ENCODE results near the gene PYM1.

Gene PYM1

DNA sequence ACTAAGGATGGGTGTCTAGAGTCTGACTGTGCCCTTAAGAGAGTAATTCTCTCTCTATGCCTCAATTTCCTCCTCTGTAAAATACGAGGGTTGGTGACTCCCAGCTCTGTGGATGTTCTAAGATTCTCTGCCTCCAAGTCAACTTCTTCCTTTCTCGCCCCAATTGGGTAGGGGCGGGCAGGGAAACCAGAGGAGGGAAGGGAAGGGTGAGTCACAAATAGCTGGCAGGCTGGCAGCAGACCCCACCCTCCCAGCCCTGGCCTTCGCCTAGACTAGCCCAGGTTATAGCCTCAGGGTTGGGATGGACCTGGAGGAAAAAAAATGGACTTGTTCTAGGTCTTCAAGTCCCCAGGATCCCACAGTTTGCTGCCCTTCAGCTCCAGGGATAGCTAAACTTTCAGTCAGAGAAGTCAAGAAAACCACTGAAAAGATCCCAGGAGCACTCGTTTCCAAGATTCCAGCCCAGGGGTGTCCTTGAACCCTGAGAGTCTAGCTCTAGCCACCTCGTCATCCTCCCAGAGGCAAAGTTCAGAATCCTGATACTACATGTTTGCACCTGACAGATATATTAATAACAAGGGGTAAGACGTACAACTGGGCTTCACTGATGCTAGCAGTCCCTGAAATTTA, 5.6 kb upstream of the PYM1 start:
- FAIRE-seq (no peak), DNase-seq (ENCODE audit: insufficient read length, low spot score) (no peak)
- TF ChIP-seq, protein P1, sequence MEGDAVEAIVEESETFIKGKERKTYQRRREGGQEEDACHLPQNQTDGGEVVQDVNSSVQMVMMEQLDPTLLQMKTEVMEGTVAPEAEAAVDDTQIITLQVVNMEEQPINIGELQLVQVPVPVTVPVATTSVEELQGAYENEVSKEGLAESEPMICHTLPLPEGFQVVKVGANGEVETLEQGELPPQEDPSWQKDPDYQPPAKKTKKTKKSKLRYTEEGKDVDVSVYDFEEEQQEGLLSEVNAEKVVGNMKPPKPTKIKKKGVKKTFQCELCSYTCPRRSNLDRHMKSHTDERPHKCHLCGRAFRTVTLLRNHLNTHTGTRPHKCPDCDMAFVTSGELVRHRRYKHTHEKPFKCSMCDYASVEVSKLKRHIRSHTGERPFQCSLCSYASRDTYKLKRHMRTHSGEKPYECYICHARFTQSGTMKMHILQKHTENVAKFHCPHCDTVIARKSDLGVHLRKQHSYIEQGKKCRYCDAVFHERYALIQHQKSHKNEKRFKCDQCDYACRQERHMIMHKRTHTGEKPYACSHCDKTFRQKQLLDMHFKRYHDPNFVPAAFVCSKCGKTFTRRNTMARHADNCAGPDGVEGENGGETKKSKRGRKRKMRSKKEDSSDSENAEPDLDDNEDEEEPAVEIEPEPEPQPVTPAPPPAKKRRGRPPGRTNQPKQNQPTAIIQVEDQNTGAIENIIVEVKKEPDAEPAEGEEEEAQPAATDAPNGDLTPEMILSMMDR (IDR thresholded peaks at IDR 0.05; ENCODE audit: insufficient read depth, missing control alignments): no peak

DNA sequence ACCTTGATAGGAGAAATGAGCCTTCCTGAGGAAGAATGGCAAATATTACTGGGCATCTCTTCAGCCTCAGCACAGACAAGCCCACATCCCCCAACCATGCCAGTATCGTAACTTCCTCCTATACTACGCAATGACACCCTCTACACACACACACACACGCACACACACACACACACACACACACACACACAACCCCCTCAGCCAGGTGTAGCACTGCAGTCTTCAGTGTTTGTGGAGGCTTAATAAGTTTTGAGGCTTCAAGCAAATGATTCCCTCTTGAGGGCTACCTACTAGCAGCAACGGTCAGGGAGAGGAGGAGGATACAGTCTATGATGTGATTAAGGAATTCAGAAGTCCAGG, 4.8 kb upstream of the PYM1 start:
- TF ChIP-seq, protein P1 (IDR thresholded peaks at IDR 0.05; ENCODE audit: insufficient read depth, missing control alignments): no peak
- DNase-seq (ENCODE audit: insufficient read length, low spot score): no peak
- FAIRE-seq: no peak

DNA sequence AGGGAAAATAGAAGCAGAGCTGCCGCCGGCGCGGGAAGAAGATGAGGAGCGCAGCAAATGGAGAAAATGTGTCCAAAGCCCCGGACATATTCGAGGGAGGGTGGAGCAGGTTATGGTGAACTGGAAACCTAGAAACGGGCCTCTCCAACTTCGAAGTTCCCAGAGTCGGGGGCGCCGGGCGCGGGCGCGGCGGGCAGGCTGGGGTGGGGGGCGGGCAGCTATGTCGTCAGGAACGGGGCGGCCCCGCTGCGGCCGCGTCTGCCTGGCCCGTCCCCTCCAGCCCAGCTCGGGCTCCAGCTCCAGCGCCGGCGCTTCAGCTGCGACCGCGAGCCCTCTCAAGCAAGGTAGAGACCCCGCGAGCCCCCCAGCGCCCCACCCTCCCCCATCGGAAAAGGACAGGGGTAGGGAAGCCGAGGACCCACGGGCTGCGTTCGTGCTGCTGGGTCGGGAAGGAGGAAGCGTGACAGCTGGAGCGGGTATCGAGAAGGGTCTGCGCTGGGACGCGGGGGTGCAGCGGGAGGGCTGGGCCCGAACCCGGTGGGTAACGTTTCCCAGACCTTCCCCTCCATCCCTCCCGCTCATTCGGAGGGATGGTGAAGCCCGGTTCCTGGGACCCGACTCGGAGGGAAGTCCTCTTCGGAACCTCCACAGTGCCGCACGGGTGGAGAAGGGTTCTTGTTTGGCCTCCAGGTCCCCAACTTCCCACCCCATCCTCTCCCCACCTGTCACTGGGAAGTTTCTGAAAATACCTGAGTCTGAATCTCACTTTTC, 4.3 kb upstream of the PYM1 start:
- TF ChIP-seq, protein P1 (IDR thresholded peaks at IDR 0.05; ENCODE audit: insufficient read depth, missing control alignments): no peak
- DNase-seq (ENCODE audit: insufficient read length, low spot score) (peak; percentile 54), FAIRE-seq (no peak)

DNA sequence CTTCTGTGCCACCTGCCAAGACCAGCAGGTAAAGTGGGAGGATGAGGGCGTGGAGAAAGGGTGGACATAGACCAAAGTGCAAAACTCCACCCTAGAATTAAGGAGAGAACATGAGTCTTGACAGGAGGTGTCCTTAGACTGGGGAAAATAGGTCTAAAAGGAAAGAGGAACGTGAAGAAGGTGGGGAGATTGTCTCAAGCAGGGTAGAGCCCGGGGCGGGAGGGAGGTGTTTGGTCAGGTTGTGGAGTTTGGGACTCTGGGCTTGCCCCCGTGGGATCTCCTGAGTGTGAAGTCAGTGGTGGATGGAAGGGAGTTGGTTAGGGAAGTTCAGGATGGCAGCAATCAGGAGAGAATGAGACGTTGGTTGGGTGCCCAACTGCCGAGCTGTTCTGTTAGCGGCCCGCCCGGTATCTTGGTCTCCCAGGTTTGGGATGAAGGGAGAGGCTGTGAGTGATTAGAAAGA, 3.7 kb upstream of the PYM1 start:
- TF ChIP-seq, protein P1 (IDR thresholded peaks at IDR 0.05; ENCODE audit: insufficient read depth, missing control alignments): no peak
- DNase-seq (ENCODE audit: insufficient read length, low spot score) (no peak), FAIRE-seq (no peak)

DNA sequence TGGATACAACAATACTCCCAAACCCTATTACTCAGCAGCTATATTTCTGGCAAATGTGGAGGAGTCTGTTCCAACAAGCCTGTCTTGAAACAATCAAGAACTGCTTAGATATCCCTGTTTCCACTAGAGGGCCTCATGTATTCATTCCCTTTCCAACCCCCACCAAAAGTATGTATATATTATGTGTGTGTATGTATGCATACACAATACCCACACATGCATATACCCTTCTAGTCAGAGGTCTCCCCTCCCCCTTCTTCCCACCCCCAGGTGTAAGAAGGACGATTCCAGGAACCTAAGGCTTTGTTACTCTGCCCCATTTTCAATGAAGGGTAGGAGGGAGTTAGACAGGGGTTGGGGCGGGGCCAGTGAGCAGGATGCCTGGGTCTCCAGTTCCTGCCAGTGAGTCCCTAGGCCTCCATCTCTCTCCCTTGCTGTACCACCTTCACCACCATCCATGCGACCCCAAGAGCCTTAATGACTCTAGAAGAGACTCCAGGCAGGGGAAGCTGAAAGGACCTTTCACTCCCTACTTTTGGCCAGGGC, 3.1 kb upstream of the PYM1 start, which contains the start of gene DGKA:
TSS of gene DGKA (plus strand) at position 392 of the 546 bp plus-strand sequence. CDS start 5,342 bp downstream, outside the sequence.
- FAIRE-seq: no peak
- DNase-seq (ENCODE audit: insufficient read length, low spot score): no peak
- TF ChIP-seq, protein P1 (IDR thresholded peaks at IDR 0.05; ENCODE audit: insufficient read depth, missing control alignments): peak; percentile 63

DNA sequence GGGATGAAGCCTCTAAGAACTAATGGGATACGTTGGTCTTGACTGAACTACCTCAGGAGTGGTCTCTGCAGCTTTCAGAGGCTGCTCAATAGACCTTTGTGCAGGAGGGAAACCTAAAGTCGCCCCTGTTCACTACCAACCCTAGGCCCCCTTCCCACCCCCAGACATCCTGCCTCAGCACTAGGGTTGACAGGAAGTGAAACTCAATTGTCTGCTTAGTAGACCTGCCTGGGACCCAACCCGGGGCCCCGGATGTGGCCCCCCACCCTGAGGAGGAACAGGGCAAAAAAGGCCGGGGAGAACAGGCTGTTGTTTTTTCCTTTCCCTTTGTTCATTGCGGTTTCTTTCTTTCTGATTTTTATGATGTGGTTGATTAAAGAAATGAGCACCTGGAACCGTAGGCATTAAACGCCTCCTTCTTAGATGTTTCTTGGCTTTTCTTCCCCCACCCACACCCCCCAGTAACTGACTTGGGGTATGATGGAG, 1.7 kb upstream of the PYM1 start:
- no peak for DNase-seq (ENCODE audit: insufficient read length, low spot score)
- TF ChIP-seq, protein P1 (IDR thresholded peaks at IDR 0.05; ENCODE audit: insufficient read depth, missing control alignments): no peak
- FAIRE-seq: no peak
